A549 (cell line): Measurements from ENCODE around the gene TNIP2. TPM values are rescaled to one million over a fixed set of nuclear protein-coding genes. Genes with fewer than 3 reads are reported as not detected.
A peak's percentile ranks its signal among the peaks of the same experiment; 100 is the strongest.

Experiments
- ATAC-seq, 2 experiments: fragments of 200-7000 bp in 1 of 2; fragments of >200 bp in 1 of 2; cut with Nextera tagmentation in 1 of 2; cut with Tn5 transposase in 1 of 2; 3 replicates each; pipeline versions ENCODE4 v1.8.0 to v1.9.1; 2018 to 2020; ENCODE audit warnings: mild to moderate bottlenecking in 1 of 2, moderate library complexity in 1 of 2
- CTCF ChIA-PET: fragments of 300-600 bp; sonication (Branson Sonifier 250); formaldehyde crosslinking; extraction: SDS; loops from one replicate; lab custom pipeline; 2021; ENCODE audit warnings: antibody characterized with exemption, inconsistent platforms; lab: Yijun Ruan, JAX
- POLR2A ChIA-PET: fragments of 350-600 bp; formaldehyde crosslinking; extraction: SDS; loops from one replicate; lab custom pipeline; 2021; ENCODE audit warnings: antibody characterized with exemption, inconsistent platforms; lab: Yijun Ruan, JAX
- DNase-seq, 2 experiments: peaks; one replicate each; pipeline versions ENCODE4 v3.0.0 to v3.0.0-alpha.2; 2011 to 2016; ENCODE audit warnings: low read depth in 1 of 2, low spot score in 1 of 2
- FAIRE-seq: peaks from 2 replicates; lab custom pipeline; 2011; peaks lifted over from hg19 to GRCh38; lab: Jason Lieb, UNC
- H3K27ac ChIP-seq, 2 experiments: fragments of >200 bp; sonication (Bioruptor Twin); formaldehyde crosslinking; 3 replicates each; pipeline ENCODE4 v1.5.1; 2016 to 2017
- H3K4me1 ChIP-seq: fragments of >200 bp; sonication (Bioruptor Twin); formaldehyde crosslinking; 3 replicates; pipeline ENCODE4 v1.6.1; 2016
- H3K4me2 ChIP-seq: fragments of >200 bp; sonication (Bioruptor Twin); formaldehyde crosslinking; 3 replicates; pipeline ENCODE4 v1.6.1; 2016
- H3K4me3 ChIP-seq: fragments of >200 bp; sonication (Bioruptor Twin); formaldehyde crosslinking; 3 replicates; pipeline ENCODE4 v1.5.1; 2016
- H3K9me3 ChIP-seq: fragments of >200 bp; sonication (Bioruptor Twin); formaldehyde crosslinking; 3 replicates; pipeline ENCODE4 v1.6.1; 2016
- ELK1 ChIP-seq: fragments of 150-350 bp; IDR thresholded peaks from 2 replicates; pipeline ENCODE4 v1.6.1; 2014; ENCODE audit warnings: low read depth, mild to moderate bottlenecking, low read length
- EP300 ChIP-seq, 2 experiments: fragments of >200 bp; sonication (Bioruptor Twin); formaldehyde crosslinking; IDR thresholded peaks; 2 replicates in 1 of 2; 3 replicates in 1 of 2; pipeline ENCODE4 v1.6.1; 2016 to 2017
- ESRRA ChIP-seq: fragments of 150-350 bp; IDR thresholded peaks from 2 replicates; pipeline ENCODE4 v1.6.1; 2014; ENCODE audit warnings: mild to moderate bottlenecking, low read length, borderline replicate concordance
- FOSL2 ChIP-seq, 2 experiments: fragments of 450-650 bp in 1 of 2; fragments of >200 bp in 1 of 2; sonication (Bioruptor Twin) in 1 of 2; formaldehyde crosslinking; IDR thresholded peaks; 2 replicates each; pipeline versions ENCODE4 v1.5.0 to v1.6.1; 2016 to 2020; ENCODE audit warnings: mild to moderate bottlenecking in 1 of 2, moderate library complexity in 1 of 2
- FOXS1 ChIP-seq: fragments of 250-450 bp; sonication (Bioruptor Pico); IDR thresholded peaks from 2 replicates; pipeline ENCODE4 v1.5.0; 2020; ENCODE audit warnings: mild to moderate bottlenecking, moderate library complexity
- HDAC2 ChIP-seq: fragments of 200-600 bp; sonication (generic); IDR thresholded peaks from 2 replicates; pipeline ENCODE4 v1.6.1; 2016
- HOXB5 ChIP-seq: fragments of 250-450 bp; sonication (Bioruptor Pico); IDR thresholded peaks from 2 replicates; pipeline ENCODE4 v1.5.0; 2020; ENCODE audit warnings: mild to moderate bottlenecking, moderate library complexity
- JUN ChIP-seq, 2 experiments: fragments of >200 bp; sonication (Bioruptor Twin); formaldehyde crosslinking; IDR thresholded peaks; 2 replicates in 1 of 2; 3 replicates in 1 of 2; pipeline ENCODE4 v1.6.1; 2016 to 2017
- JUNB ChIP-seq: fragments of >200 bp; sonication (Bioruptor Twin); formaldehyde crosslinking; IDR thresholded peaks from 2 replicates; pipeline ENCODE4 v1.6.1; 2016
- KDM5A ChIP-seq: fragments of 200-600 bp; sonication (generic); IDR thresholded peaks from 2 replicates; pipeline ENCODE4 v1.6.1; 2016; ENCODE audit warnings: antibody characterized with exemption, mild to moderate bottlenecking
- MAX ChIP-seq: IDR thresholded peaks from 2 replicates; pipeline ENCODE4 v1.6.1; 2012
- POLR2A ChIP-seq: IDR thresholded peaks from 2 replicates; pipeline ENCODE4 v1.6.1; 2012; ENCODE audit warnings: mild to moderate bottlenecking, low read length
- RARB ChIP-seq: fragments of 250-450 bp; sonication (Bioruptor Pico); IDR thresholded peaks from 2 replicates; pipeline ENCODE4 v1.8.0; 2021; ENCODE audit warnings: mild to moderate bottlenecking, moderate library complexity
- RCOR1 ChIP-seq: fragments of 150-350 bp; IDR thresholded peaks from 2 replicates; pipeline ENCODE4 v1.6.1; 2014; ENCODE audit warnings: antibody characterized with exemption, low read length, low read depth
- REST ChIP-seq: fragments of 200-600 bp; sonication (generic); IDR thresholded peaks from 2 replicates; pipeline ENCODE4 v1.6.1; 2016; ENCODE audit warnings: antibody characterized with exemption, mild to moderate bottlenecking, moderate library complexity
- USF2 ChIP-seq: fragments of 450-650 bp; IDR thresholded peaks from 2 replicates; pipeline ENCODE4 v1.6.1; 2014; ENCODE audit warnings: antibody characterized with exemption
- ZSCAN20 ChIP-seq: fragments of 250-450 bp; sonication (Bioruptor Pico); IDR thresholded peaks from 2 replicates; pipeline ENCODE4 v1.8.0; 2022; ENCODE audit warnings: mild to moderate bottlenecking, moderate library complexity
- WGBS: methylation state at CpG from one replicate; pipeline ENCODE4 v1.1.6; 2017; ENCODE audit errors: missing lambda C conversion rate; 5-methylcytosine and 5-hydroxymethylcytosine counted together
- polyA plus RNA-seq, 4 experiments: library from polyadenylated mRNA; depleted of rRNA in 3 of 4; stranded (reverse); fragments of >200 nt; fragmentation: RNase III in 1 of 4; extraction: RNeasy Plus Mini Kit Qiagen cat#74134 plus additional on column Dnase treatment in 1 of 4; gene quantifications; 2 replicates in 3 of 4; 3 replicates in 1 of 4; pipeline ENCODE4 v1.2.3, GENCODE V29; 2011 to 2017

Gene TNIP2
- polyA plus RNA-seq, 2 of the 4 experiments (the other 2 are of a cell fraction), result 20.0 to 27.9 TPM

GRCh38 chr4:2799224-2799911 is 43.2 kb upstream of the TNIP2 start:
- Histone ChIP-seq H3K9me3 (no peaks in the 10 kb centered on the region), H3K4me3 (no peak overlapping the region), H3K4me2 (no peak overlapping the region), H3K4me1 (peaks cover 64% of the 10 kb centered on the region), H3K27ac (peak overlapping the region in 1 of 2 experiments; percentile 88; a peak in 3 of 6 replicates)
- ATAC-seq (no peak), DNase-seq (no peak), FAIRE-seq (no peak)
- ChIA-PET POLR2A (no interaction called here), CTCF (interaction anchor here (1.0 kb wide), 1 partner anchor 33 kb away, joined by 3 read pairs; no protein-coding TSS in a partner anchor)
- WGBS, result 88% methylated on average over 6 of the region's 14 CpGs
- TF ChIP-seq JUNB (no peak), JUN (IDR thresholded peaks at IDR 0.05) (no peak), REST (no peak), HOXB5 (CRISPR knock-in tag) (no peak), KDM5A (no peak), ESRRA (no peak), USF2 (no peak), RARB (CRISPR knock-in tag) (no peak), ELK1 (no peak), ZSCAN20 (CRISPR knock-in tag) (no peak), POLR2A (no peak), FOSL2 (IDR thresholded peaks at IDR 0.05) (no peak), FOSL2 (CRISPR knock-in tag; IDR thresholded peaks at IDR 0.05) (no peak), RCOR1 (no peak), MAX (no peak)

- WGBS, result 80% methylated on average over 19 of the region's 29 CpGs
- no peak for FAIRE-seq
- Histone ChIP-seq H3K4me3 (no peak overlapping the region), H3K9me3 (no peaks in the 10 kb centered on the region), H3K4me2 (no peak overlapping the region; the same call in 2 of the 3 replicates), H3K27ac (peak overlapping the region in 1 of 2 experiments; percentile 88; a peak in 3 of 6 replicates), H3K4me1 (peaks cover 72% of the 10 kb centered on the region)
- CTCF ChIA-PET, result interaction anchor here (0.7 kb wide), 1 partner anchor 24 kb away, joined by 3 read pairs; no protein-coding TSS in a partner anchor
- DNase-seq, result no peak
- no peak for ATAC-seq
- POLR2A ChIA-PET, result no interaction called here
- no peak for TF ChIP-seq FOXS1 (CRISPR knock-in tag)
- TF ChIP-seq HDAC2, result no peak
- no peak for TF ChIP-seq EP300 (IDR thresholded peaks at IDR 0.05)
Observed at GRCh38 chr4:2798399-2799223, 42.5 kb upstream of the TNIP2 start.
